K562 (cell line): ENCODE measurements around the gene STRADB. TPM values are rescaled to one million over a fixed set of nuclear protein-coding genes. Genes with fewer than 3 reads are reported as not detected.

Source experiments
- polyA plus RNA-seq, 8 experiments: library from polyadenylated mRNA; depleted of rRNA in 4 of 8; stranded (reverse) in 5 of 8; unstranded in 3 of 8; fragments of >200 nt; fragmentation: Nextera tagmentation in 2 of 8; fragmentation: Illumina TruSeq in 1 of 8; extraction: Ambion mirVana in 2 of 8; extraction: Trizol in 1 of 8; gene quantifications; 2 replicates each; pipeline versions ENCODE4 v1.2.1 to v1.2.3, GENCODE V29; 2011 to 2014; ENCODE audit warnings: inconsistent platforms in 1 of 8, missing spikeins in 1 of 8
- small RNA-seq: library from RNA; depleted of rRNA; stranded (forward); fragments of <200 nt; gene quantifications from one replicate; pipeline ENCODE3, GENCODE V24; 2014
- total RNA-seq, 7 experiments: library from RNA; depleted of rRNA in 6 of 7; stranded (reverse); fragments of >200 nt in 6 of 7; fragmentation: Illumina TruSeq in 2 of 7; extraction: Trizol in 2 of 7; gene quantifications; 2 replicates each; pipeline versions ENCODE4 v1.2.1 to v1.2.3, GENCODE V29; 2011 to 2021; ENCODE audit warnings: low replicate concordance in 1 of 7

STRADB gene
- total and polyA plus RNA-seq, 9 of the 15 experiments (the other 6 are each of a cell fraction or from before 2014, with no cell fraction given), result 6.9 to 30.6 (median 15.7) TPM

Small RNA genes lying within 50 kb of the gene (small RNA-seq; reads per million reads assigned to genes)
- gene RF00019, result not detected

Other genes with a start within 250 kb of the STRADB start
- gene CASP8, start 191.2 kb upstream of the STRADB start, total RNA-seq (2014; rRNA removed), result 20.9 and 23.2 TPM in 2 replicates
- 27.7 and 32.8 TPM in 2 replicates for gene CASP8, start 191.2 kb upstream of the STRADB start, total RNA-seq (2014; rRNA removed; fragmentation: Illumina TruSeq; extraction: Trizol)
- gene CASP8, start 191.2 kb upstream of the STRADB start, total RNA-seq (2015; rRNA removed; fragmentation: Illumina TruSeq; extraction: Trizol), result 27.7 and 31.4 TPM in 2 replicates
- 17.9 and 21.6 TPM in 2 replicates for gene CASP8, start 191.2 kb upstream of the STRADB start, total RNA-seq (2021)
- gene CASP8, start 191.2 kb upstream of the STRADB start, polyA plus RNA-seq (2011; rRNA removed), result 15.1 and 16.6 TPM in 2 replicates
- 20.7 and 24.8 TPM in 2 replicates for gene CASP8, start 191.2 kb upstream of the STRADB start, polyA plus RNA-seq (2014; fragmentation: Illumina TruSeq; extraction: Trizol)
- gene CASP8, start 191.2 kb upstream of the STRADB start, polyA plus RNA-seq (2014; fragmentation: Nextera tagmentation; extraction: Ambion mirVana), result 10 to 100 TPM; 10.2 to 19.3 TPM
- gene CASP8, start 191.2 kb upstream of the STRADB start, polyA plus RNA-seq (2014; rRNA removed), result 15.5 and 19.4 TPM in 2 replicates
- gene FLACC1, start 94.4 kb upstream of the STRADB start, total RNA-seq (2014; rRNA removed), result 0.20 and 0.68 TPM in 2 replicates
- 0.22 and 0.61 TPM in 2 replicates for gene FLACC1, start 94.4 kb upstream of the STRADB start, total RNA-seq (2014; rRNA removed; fragmentation: Illumina TruSeq; extraction: Trizol)
- gene FLACC1, start 94.4 kb upstream of the STRADB start, total RNA-seq (2015; rRNA removed; fragmentation: Illumina TruSeq; extraction: Trizol), result 0.07 and 0.53 TPM in 2 replicates
- gene FLACC1, start 94.4 kb upstream of the STRADB start, total RNA-seq (2021), result 0.20 and 0.35 TPM in 2 replicates
- gene FLACC1, start 94.4 kb upstream of the STRADB start, polyA plus RNA-seq (2011; rRNA removed), result 0.41 TPM in 1 of 2 replicates, not detected in the other
- gene FLACC1, start 94.4 kb upstream of the STRADB start, polyA plus RNA-seq (2014; fragmentation: Illumina TruSeq; extraction: Trizol), result 0.26 and 0.27 TPM in 2 replicates
- under 1 TPM in 1 of 2 experiments, not detected in 1; 0.10 TPM for gene FLACC1, start 94.4 kb upstream of the STRADB start, polyA plus RNA-seq (2014; fragmentation: Nextera tagmentation; extraction: Ambion mirVana)
- 0.09 and 0.20 TPM in 2 replicates for gene FLACC1, start 94.4 kb upstream of the STRADB start, polyA plus RNA-seq (2014; rRNA removed)
- 4.8 and 4.9 TPM in 2 replicates for gene TRAK2, start 282 bp upstream of the STRADB start, total RNA-seq (2014; rRNA removed)
- 10.4 and 11.0 TPM in 2 replicates for gene TRAK2, start 282 bp upstream of the STRADB start, total RNA-seq (2014; rRNA removed; fragmentation: Illumina TruSeq; extraction: Trizol)
- 7.1 and 7.3 TPM in 2 replicates for gene TRAK2, start 282 bp upstream of the STRADB start, total RNA-seq (2015; rRNA removed; fragmentation: Illumina TruSeq; extraction: Trizol)
- 8.5 and 8.6 TPM in 2 replicates for gene TRAK2, start 282 bp upstream of the STRADB start, total RNA-seq (2021)
- 8.1 and 9.0 TPM in 2 replicates for gene TRAK2, start 282 bp upstream of the STRADB start, polyA plus RNA-seq (2011; rRNA removed)
- gene TRAK2, start 282 bp upstream of the STRADB start, polyA plus RNA-seq (2014; fragmentation: Illumina TruSeq; extraction: Trizol), result 7.9 and 9.3 TPM in 2 replicates
- gene TRAK2, start 282 bp upstream of the STRADB start, polyA plus RNA-seq (2014; fragmentation: Nextera tagmentation; extraction: Ambion mirVana), result 1 to 10 TPM; 3.4 to 5.6 TPM
- 6.5 and 6.7 TPM in 2 replicates for gene TRAK2, start 282 bp upstream of the STRADB start, polyA plus RNA-seq (2014; rRNA removed)
- 6.2 and 13.6 TPM in 2 replicates for gene TMEM237, start 191.8 kb downstream of the STRADB start, total RNA-seq (2014; rRNA removed)
- gene TMEM237, start 191.8 kb downstream of the STRADB start, total RNA-seq (2014; rRNA removed; fragmentation: Illumina TruSeq; extraction: Trizol), result 17.9 and 19.2 TPM in 2 replicates
- gene TMEM237, start 191.8 kb downstream of the STRADB start, total RNA-seq (2015; rRNA removed; fragmentation: Illumina TruSeq; extraction: Trizol), result 14.9 and 15.8 TPM in 2 replicates
- 13.5 and 14.3 TPM in 2 replicates for gene TMEM237, start 191.8 kb downstream of the STRADB start, total RNA-seq (2021)
- gene TMEM237, start 191.8 kb downstream of the STRADB start, polyA plus RNA-seq (2011; rRNA removed), result 17.9 and 18.4 TPM in 2 replicates
- gene TMEM237, start 191.8 kb downstream of the STRADB start, polyA plus RNA-seq (2014; fragmentation: Illumina TruSeq; extraction: Trizol), result 14.5 and 18.0 TPM in 2 replicates
- gene TMEM237, start 191.8 kb downstream of the STRADB start, polyA plus RNA-seq (2014; fragmentation: Nextera tagmentation; extraction: Ambion mirVana), result 10 to 100 TPM; 20.8 to 25.6 TPM
- 11.9 TPM in 2 replicates for gene TMEM237, start 191.8 kb downstream of the STRADB start, polyA plus RNA-seq (2014; rRNA removed)
- not detected in 2 replicates for gene MPP4, start 246.9 kb downstream of the STRADB start, total RNA-seq (2014; rRNA removed)
- not detected in 2 replicates for gene MPP4, start 246.9 kb downstream of the STRADB start, total RNA-seq (2014; rRNA removed; fragmentation: Illumina TruSeq; extraction: Trizol)
- gene MPP4, start 246.9 kb downstream of the STRADB start, total RNA-seq (2015; rRNA removed; fragmentation: Illumina TruSeq; extraction: Trizol), result not detected in 2 replicates
- not detected in 2 replicates for gene MPP4, start 246.9 kb downstream of the STRADB start, total RNA-seq (2021)
- not detected in 2 replicates for gene MPP4, start 246.9 kb downstream of the STRADB start, polyA plus RNA-seq (2011; rRNA removed)
- gene MPP4, start 246.9 kb downstream of the STRADB start, polyA plus RNA-seq (2014; fragmentation: Illumina TruSeq; extraction: Trizol), result not detected in 2 replicates
- under 1 TPM; 0.03 to 0.08 TPM for gene MPP4, start 246.9 kb downstream of the STRADB start, polyA plus RNA-seq (2014; fragmentation: Nextera tagmentation; extraction: Ambion mirVana)
- not detected in 2 replicates for gene MPP4, start 246.9 kb downstream of the STRADB start, polyA plus RNA-seq (2014; rRNA removed)